IPS DF 4.7 (cell line): ENCODE results near the gene RHO.

ENCODE experiments used
- DNase-seq: peaks from one replicate; pipeline ENCODE4 v3.0.0-alpha.2; 2013; ENCODE audit warnings: low spot score; ENCODE audit errors: extremely low read depth

Gene RHO

GRCh38 chr3:129558772-129559564 is 30.5 kb downstream of the RHO start:
- no peak for DNase-seq

- DNase-seq = no peak
Observed at GRCh38 chr3:129559565-129560079, 31.2 kb downstream of the RHO start.

DNA sequence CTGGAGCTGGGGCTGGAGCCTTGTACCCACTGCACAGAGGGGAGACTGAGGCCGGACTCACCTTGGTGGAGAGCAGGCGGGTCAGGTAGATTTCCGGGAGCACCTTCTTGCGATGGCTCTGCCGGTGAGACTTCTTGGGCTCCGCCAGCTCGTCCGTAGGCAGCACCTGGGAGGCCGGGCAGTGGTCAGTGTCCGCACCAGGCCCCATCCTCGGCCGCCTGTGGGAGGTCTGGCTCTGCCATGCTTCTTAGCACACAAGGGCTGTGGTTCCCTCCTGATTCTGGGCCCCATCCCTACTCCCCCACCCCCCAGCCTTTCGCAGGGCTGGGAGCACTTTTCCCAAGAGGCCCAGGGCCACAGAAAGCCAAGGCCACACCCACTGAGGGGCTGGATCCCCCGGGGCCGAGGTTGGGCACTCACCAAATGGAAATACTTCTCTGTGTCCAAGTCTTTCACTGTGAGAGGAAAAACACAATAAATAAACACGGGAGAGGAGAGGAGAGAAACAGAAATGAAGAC is 31.9 kb downstream of the RHO start:
- no peak for DNase-seq

DNA sequence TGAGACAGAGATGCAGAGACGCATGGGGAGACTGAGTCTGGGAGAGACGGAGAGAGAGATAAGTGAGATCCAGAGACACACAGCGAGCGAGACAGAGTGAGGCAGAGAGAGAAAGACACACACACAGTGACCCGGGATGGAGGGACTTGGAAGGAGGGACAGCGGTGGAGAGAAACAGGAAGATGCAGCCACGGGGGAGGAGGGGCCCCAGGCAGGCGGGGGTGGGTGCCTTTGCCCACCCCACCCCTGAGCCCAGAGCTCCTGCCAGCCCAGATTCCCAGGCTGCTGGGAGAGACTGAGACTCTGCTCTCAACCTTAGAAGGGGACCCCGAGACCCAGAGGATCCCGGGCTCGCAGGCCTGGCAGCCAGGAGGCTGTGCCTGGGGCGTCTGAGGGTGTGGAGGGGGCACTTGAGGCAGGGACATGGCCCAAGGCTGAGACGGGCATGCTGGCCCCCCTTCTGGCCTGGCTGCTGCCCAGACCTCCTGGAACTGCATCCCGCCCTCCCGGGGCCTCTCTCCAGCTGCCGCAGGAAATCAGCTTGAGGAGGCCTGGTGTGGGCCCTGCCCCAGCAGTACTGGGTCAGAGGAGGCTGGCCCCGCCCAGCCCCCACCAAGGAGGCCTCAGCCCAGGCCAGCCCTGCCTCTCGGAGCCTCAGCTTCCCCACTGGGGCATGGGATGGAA is 32.6 kb downstream of the RHO start:
- no peak for DNase-seq

- no peak for DNase-seq
Observed at GRCh38 chr3:129561619-129562248, 33.3 kb downstream of the RHO start.

- DNase-seq = no peak
Observed at GRCh38 chr3:129562803-129563202, 34.4 kb downstream of the RHO start.

GRCh38 chr3:129563332-129563731 is 34.9 kb downstream of the RHO start:
- no peak for DNase-seq

- no peak for DNase-seq
Observed at GRCh38 chr3:129563850-129564535, 35.6 kb downstream of the RHO start.

- DNase-seq = no peak
Observed at GRCh38 chr3:129564981-129565644, 36.7 kb downstream of the RHO start.

DNA sequence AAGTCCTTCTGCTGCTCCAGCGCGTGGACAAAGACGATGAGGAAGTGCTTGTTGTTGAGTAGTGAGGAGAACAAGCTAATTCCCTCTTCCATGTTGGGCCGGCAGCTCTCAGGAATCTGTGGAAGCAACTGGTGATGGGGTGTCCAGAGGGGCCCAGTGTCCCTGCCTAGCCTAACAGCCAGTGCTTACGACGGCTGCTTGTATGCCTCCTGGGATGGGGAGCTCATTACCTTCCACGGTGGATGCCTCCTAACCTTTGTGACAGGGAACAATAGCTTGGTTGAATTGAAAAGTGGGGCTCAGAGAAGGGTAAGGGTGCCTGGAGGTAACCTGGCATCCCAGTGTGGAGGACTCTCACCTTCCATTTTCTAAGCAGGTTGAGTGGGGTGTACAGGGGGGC is 37.5 kb downstream of the RHO start:
- no peak for DNase-seq

DNA sequence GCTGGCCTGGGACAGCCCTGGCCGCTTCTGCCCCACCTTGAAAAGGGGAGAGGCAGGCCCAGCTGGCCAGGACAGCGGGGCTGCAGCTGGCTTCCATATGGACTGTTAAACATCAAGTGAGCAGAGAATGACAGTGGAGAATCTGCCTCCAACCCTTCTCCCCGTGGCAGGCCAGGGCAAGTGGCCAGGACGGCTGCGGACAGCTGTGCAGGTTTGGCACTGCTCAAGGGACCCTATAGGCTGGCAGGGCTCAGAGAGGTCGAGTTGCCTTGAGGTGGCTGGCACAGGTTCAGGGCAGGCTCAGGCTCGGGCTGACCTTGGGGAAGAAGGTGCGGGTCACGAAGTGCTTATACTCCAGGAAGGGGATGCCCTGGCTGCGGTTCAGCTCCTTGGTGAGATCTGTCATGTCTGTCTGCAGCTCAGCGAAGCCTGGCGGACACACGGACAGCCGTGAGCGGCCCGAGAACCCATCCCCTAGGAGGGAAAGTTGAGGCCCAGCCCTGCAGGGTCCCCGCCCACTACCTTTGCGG is 38.8 kb downstream of the RHO start:
- DNase-seq = no peak

DNA sequence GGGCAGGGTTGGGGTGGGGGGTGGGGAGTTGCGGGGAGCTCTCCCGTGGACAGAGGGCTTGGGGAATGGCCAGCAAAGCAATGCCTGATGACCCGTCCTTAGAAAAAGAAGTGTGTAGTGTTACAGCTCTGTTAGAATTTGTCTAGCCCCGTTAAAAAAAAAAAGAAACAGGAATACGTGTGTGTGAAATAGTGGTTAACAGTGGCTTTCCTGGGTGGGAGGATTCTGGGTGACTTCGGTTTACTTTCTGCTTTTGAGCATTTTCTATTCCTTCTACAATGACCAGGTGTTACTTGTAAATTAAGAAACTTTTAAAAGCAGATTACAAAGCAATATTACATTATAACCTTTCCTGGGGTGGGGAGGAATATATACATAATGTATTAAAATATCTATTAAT is 39.5 kb downstream of the RHO start:
- no peak for DNase-seq

- DNase-seq = no peak
Observed at GRCh38 chr3:129569856-129570255, 41.4 kb downstream of the RHO start.

DNA sequence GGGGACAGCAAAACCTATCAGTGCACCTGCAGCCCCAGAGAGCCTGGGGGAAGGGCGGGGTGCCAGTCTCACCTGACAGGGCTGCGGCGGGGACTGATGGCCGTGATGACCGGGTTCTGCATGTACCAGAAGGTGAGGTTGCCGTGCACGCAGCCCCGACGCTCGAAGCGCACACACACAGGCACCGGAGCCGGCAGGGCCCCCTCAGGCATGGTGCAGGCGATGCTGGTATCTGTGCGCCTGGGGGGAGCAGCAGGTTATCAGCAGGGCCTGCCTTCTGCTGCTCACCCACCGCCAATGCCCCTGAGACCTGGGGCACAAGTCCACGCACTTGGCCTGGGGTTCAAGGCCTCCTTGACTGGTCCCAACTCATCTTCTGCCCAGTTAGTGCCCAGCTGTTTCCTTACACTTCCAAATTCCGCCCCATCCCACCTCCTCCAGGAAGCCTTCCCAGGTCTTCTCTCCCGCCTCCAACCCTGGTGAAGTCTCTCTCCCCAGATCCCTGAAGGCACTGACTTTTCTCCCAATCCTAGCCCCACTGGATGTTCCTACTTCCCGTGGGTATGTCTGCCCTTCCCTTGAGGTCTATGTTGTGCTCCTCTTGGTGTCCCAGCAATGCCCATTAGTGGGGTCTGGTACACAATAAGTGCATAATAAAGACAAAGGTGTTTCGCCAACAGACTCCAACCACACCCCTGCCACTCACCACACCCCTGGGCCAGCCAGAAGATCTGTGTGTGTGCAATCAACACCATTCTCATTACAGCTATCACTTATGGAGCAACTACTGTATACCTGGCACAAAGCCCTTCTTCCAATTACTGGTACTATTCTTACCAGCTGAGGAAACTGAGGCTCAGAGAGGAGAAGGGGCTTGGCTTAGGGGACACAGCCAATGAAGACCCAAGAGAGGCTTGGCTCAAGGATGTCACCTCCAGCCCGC is 43.4 kb downstream of the RHO start:
- no peak for DNase-seq

DNA sequence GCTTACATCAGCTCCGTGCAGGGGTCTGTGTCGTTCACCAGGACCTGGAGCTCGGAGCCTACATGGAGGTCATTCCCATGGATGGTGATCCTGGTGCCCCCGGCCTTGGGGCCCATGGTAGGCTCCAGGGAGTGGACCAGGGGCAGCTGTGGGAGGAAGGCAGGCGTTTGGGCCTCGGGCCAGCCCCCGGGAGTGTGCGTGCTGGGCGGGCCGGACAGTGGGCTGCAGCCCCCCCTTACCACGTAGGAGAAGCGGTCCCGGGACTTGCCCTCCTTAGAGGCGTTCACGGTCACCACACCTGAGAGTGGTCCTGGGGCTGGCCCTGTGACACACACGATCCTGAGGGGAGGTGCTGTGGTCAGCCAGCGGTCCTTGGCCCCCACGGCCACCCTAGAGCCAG is 44.2 kb downstream of the RHO start:
- DNase-seq = no peak

DNA sequence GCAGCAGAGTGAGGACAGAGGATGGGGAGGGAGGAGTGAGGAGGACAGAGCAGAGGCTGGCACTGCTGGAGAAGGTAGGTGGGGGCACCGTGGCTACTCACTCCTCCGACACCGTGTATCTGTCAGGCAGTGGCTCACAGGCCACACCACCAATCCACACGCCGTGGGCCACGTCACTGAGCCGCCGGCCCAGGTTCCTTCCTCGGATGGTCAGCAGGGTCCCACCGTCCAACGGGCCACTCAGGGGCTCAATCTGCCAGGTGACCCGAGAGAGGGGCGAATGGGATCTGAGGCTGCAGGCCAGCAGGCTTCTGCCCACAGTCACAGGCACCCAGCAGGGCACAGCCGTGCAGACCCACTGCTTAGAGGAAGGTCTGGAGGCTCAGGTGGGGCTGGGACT is 45.1 kb downstream of the RHO start:
- DNase-seq = no peak

DNA sequence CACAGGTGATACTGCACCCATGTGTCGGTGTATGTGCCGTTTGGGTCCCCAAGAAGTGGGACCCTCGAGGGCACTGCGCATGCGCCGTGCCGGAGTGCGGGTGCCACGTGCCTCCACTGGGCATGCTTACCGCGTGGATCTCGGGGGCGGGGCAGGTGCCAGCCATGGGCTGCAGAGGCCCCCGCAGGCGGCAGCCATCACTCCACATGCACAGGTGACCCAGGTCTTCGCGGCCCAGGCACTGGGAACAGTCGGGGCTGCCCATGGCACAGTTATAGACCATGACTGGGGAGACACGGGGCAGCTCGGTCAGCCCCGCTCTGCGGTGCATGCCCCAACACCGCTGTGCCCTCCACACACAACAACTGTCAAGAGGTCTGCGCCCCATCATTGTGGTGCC is 45.8 kb downstream of the RHO start:
- DNase-seq = no peak

DNA sequence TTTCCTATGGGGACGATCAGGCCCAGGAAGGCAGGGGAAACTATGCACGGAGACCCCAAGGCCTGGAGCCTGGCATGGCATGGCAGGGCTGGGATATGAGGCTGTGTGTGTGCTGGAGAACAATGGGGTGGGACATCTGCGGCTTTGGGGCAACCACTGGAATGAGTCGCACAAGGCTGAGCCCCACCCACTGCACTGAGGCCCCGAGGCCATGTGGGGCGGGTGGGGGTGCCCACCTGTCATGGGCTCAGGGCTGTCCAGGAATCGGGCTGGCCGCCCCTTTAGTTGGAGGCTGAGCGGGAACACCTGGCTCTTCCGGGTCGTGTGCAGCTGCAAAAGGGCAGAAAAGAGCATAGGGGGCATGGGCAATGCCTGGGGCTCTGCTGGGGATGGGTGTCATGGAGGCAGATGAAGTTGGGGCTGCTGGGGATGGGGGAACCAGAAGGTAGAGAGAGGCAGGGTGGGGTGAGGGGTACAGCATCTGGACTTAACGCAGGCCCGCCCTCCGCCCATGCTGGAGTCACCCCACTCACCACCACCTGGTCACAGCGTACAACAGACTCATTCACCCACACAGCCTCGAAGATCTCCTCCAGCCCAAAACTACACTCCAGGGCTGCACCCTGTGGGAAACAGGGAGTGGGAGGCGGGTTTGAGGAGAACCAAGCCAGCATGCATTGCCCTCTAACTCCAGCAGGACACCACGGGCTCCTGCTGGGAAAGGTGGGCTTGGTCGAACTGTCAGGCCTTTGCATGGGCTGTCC is 47.0 kb downstream of the RHO start:
- DNase-seq = no peak

DNA sequence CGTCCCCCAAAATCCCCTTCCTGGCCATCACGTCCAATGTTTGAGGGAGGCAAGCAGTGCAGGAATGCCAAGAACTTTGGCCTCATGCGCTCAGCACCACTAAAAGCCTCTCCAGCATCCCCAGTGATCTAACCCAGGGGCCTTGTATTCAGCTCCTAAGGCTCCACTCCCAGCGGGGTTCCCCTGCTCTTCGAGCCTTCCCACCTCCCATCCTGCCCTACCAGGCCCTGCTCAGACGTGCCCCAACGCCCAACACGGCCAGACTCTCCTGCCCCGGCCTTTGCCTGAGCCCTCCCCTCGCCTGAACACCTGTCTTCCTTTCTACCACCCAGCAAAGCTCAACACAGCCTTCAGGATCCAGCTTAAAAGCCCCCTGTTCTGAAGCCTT is 47.6 kb downstream of the RHO start:
- DNase-seq = no peak
